ENCODE measurements around the gene CORO1C.

DNA sequence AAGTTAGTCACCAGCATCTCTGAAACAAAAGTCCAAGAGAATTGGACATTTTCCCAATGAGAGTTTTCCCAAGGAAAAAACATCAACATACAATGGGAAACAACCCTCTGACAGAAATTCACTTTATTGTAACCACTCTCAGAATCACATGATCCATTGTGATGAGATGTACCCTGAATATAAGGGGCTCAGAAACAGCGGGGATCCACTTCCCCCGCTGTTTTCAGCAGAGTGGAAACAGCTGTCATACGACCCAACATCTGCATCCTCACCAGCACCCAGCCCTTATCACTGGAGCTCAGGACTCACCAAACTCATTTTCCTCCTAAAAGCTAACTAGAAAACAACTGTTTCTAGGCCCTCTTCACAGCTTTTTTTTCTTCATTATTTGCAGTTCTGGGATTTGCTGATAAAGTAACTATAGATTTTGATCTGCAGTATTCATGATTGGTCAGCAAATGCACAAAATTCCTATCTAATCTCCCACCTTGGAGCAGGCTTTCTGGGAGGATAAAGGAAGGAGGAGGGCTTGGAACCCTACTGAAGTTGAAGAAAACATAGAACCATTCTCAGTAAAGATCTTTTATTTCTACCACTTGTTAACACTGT, 31.3 kb downstream of the CORO1C start:
- TF ChIP-seq POLR2A (IDR thresholded peaks at IDR 0.05) (no peak), POLR2AphosphoS5 (IDR thresholded peaks at IDR 0.05) (no peak)
- TF ChIP-seq, protein P1, sequence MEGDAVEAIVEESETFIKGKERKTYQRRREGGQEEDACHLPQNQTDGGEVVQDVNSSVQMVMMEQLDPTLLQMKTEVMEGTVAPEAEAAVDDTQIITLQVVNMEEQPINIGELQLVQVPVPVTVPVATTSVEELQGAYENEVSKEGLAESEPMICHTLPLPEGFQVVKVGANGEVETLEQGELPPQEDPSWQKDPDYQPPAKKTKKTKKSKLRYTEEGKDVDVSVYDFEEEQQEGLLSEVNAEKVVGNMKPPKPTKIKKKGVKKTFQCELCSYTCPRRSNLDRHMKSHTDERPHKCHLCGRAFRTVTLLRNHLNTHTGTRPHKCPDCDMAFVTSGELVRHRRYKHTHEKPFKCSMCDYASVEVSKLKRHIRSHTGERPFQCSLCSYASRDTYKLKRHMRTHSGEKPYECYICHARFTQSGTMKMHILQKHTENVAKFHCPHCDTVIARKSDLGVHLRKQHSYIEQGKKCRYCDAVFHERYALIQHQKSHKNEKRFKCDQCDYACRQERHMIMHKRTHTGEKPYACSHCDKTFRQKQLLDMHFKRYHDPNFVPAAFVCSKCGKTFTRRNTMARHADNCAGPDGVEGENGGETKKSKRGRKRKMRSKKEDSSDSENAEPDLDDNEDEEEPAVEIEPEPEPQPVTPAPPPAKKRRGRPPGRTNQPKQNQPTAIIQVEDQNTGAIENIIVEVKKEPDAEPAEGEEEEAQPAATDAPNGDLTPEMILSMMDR (IDR thresholded peaks at IDR 0.05), result no peak

Data from gastroesophageal sphincter (tissue), 3 donors.